ENCODE measurements around the gene IRX2. TPM values are rescaled to one million over a fixed set of nuclear protein-coding genes. Genes with fewer than 3 reads are reported as not detected.

Gene IRX2
- total and polyA plus RNA-seq, 10 of the 15 experiments (the other 5 are each of a cell fraction or from before 2014, with no cell fraction given), result not detected

DNA sequence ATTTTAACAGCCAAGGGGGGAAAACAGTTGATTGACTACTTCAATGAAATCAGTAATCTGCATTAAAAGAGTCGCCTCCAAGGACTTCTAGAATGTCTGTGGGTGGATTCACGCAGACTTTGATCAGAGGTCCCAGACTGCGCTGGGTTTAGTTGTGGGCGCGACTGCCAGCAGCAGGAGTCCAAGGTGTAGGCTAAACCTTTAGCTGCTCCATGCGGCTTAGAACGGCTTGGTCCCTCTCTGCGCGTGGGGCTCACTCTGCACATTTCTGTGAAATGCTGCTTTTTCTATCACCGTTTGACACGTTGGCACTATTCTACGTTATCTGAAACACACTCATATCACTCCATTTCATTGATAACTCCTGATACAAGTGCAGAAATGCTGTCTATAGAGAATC, 48.6 kb upstream of the IRX2 start:
- H3K27me3 ChIP-seq (replicated peaks in 1 of 2; ENCODE audit: control insufficient read depth in 2 of 2, insufficient read depth in 2 of 2, low read length in 1 of 2), result no peaks in the 10 kb centered on the region
- no peak overlapping the region for H3K4me2 ChIP-seq (ENCODE audit: control insufficient read depth, insufficient read depth)
- H3K4me3 ChIP-seq, result no peak overlapping the region
- H3K4me1 ChIP-seq (ENCODE audit: control insufficient read depth, insufficient read depth, low read length), result no peaks in the 10 kb centered on the region
- ChIA-PET SMC1A (ENCODE audit: uncharacterized antibody, unreplicated experiment) (no interaction called here), POLR2A (no interaction called here), CTCF (no interaction called here), RAD21 (ENCODE audit: unreplicated experiment) (no interaction called here)
- intact Hi-C loops (cut with micrococcal nuclease; ENCODE audit: unreplicated experiment) (no loop called here), in situ Hi-C loops (cut with MboI) (no loop called here)
- TF ChIP-seq NFXL1 (IDR thresholded peaks at IDR 0.05; ENCODE audit: borderline replicate concordance), result no peak
- TF ChIP-seq RFX5 (IDR thresholded peaks at IDR 0.05; ENCODE audit: low read depth, low read length), result no peak
- no peak for TF ChIP-seq BACH1 (IDR thresholded peaks at IDR 0.05; ENCODE audit: borderline replicate concordance)
- TF ChIP-seq KAT2A (conservative IDR thresholded peaks at IDR 0.05; ENCODE audit: control insufficient read depth, low read depth, low read length), result no peak
- TF ChIP-seq RBBP5 (conservative IDR thresholded peaks at IDR 0.05), result no peak
- TF ChIP-seq MEF2A (IDR thresholded peaks at IDR 0.05; ENCODE audit: insufficient read depth, low read depth, low read length), result no peak
- TF ChIP-seq EED (IDR thresholded peaks at IDR 0.05; ENCODE audit: low read depth), result no peak
- no peak for TF ChIP-seq TCF3 (IDR thresholded peaks at IDR 0.05; ENCODE audit: borderline replicate concordance, insufficient read depth, low read depth, low read length)
- TF ChIP-seq SREBF2 (IDR thresholded peaks at IDR 0.05; ENCODE audit: low read length), result no peak
- TF ChIP-seq NR2C2 (IDR thresholded peaks at IDR 0.05; ENCODE audit: borderline replicate concordance, control insufficient read depth, insufficient read length, low read depth), result no peak
- TF ChIP-seq, protein P1, sequence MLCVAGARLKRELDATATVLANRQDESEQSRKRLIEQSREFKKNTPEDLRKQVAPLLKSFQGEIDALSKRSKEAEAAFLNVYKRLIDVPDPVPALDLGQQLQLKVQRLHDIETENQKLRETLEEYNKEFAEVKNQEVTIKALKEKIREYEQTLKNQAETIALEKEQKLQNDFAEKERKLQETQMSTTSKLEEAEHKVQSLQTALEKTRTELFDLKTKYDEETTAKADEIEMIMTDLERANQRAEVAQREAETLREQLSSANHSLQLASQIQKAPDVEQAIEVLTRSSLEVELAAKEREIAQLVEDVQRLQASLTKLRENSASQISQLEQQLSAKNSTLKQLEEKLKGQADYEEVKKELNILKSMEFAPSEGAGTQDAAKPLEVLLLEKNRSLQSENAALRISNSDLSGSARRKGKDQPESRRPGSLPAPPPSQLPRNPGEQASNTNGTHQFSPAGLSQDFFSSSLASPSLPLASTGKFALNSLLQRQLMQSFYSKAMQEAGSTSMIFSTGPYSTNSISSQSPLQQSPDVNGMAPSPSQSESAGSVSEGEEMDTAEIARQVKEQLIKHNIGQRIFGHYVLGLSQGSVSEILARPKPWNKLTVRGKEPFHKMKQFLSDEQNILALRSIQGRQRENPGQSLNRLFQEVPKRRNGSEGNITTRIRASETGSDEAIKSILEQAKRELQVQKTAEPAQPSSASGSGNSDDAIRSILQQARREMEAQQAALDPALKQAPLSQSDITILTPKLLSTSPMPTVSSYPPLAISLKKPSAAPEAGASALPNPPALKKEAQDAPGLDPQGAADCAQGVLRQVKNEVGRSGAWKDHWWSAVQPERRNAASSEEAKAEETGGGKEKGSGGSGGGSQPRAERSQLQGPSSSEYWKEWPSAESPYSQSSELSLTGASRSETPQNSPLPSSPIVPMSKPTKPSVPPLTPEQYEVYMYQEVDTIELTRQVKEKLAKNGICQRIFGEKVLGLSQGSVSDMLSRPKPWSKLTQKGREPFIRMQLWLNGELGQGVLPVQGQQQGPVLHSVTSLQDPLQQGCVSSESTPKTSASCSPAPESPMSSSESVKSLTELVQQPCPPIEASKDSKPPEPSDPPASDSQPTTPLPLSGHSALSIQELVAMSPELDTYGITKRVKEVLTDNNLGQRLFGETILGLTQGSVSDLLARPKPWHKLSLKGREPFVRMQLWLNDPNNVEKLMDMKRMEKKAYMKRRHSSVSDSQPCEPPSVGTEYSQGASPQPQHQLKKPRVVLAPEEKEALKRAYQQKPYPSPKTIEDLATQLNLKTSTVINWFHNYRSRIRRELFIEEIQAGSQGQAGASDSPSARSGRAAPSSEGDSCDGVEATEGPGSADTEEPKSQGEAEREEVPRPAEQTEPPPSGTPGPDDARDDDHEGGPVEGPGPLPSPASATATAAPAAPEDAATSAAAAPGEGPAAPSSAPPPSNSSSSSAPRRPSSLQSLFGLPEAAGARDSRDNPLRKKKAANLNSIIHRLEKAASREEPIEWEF (IDR thresholded peaks at IDR 0.05; ENCODE audit: insufficient replicate concordance, low read depth, low read length), result no peak
- TF ChIP-seq, protein P2, sequence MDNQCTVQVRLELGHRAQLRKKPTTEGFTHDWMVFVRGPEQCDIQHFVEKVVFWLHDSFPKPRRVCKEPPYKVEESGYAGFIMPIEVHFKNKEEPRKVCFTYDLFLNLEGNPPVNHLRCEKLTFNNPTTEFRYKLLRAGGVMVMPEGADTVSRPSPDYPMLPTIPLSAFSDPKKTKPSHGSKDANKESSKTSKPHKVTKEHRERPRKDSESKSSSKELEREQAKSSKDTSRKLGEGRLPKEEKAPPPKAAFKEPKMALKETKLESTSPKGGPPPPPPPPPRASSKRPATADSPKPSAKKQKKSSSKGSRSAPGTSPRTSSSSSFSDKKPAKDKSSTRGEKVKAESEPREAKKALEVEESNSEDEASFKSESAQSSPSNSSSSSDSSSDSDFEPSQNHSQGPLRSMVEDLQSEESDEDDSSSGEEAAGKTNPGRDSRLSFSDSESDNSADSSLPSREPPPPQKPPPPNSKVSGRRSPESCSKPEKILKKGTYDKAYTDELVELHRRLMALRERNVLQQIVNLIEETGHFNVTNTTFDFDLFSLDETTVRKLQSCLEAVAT (IDR thresholded peaks at IDR 0.05), result no peak
- TF ChIP-seq HDGF (IDR thresholded peaks at IDR 0.05), result no peak
- no peak for TF ChIP-seq SPI1 (IDR thresholded peaks at IDR 0.05; ENCODE audit: borderline replicate concordance, insufficient read depth, low read depth, low read length)
- TF ChIP-seq SUZ12 (IDR thresholded peaks at IDR 0.05; ENCODE audit: unreplicated experiment), result no peak
- TF ChIP-seq BRCA1 (IDR thresholded peaks at IDR 0.05; ENCODE audit: low read depth, low read length), result no peak
- no peaks in the 10 kb centered on the region for H4K20me1 ChIP-seq (ENCODE audit: control insufficient read depth, insufficient read depth)
- no peak overlapping the region for H3K27ac ChIP-seq (ENCODE audit: control insufficient read depth, insufficient read depth)
- H3K36me3 ChIP-seq (ENCODE audit: control insufficient read depth in 2 of 2, insufficient read depth in 2 of 2, low read length in 1 of 2), result no peaks in the 10 kb centered on the region
- no TSS peak for BruUV-seq (replicated peaks)
- 52% methylated on average over 12 of the region's 12 CpGs for WGBS (ENCODE audit: insufficient coverage, insufficient replicate concordance, low lambda C conversion rate, missing lambda C conversion rate)
- FAIRE-seq, result no peak
- ATAC-seq, result no peak
- no peaks in the 10 kb centered on the region; the same call in 2 of the 3 replicates for H3K9me3 ChIP-seq (replicated peaks; ENCODE audit: control insufficient read depth, insufficient read depth, low read length)
- no peaks in the 10 kb centered on the region for H3K79me2 ChIP-seq (ENCODE audit: control insufficient read depth, insufficient read depth, low read length)
- DNase-seq (ENCODE audit: low read depth, low spot score), result no peak
- no peak overlapping the region for H3K9ac ChIP-seq (ENCODE audit: control insufficient read depth, insufficient read depth, low read length)
- no peak overlapping the region for H2AFZ ChIP-seq (ENCODE audit: control insufficient read depth, low read depth, low read length)
